Neural progenitor cell (in vitro differentiated cells): Measurements from ENCODE around the gene DNAH14.

ENCODE experiments used
- EZH2 ChIP-seq: fragments of 200-600 bp; sonication (generic); IDR thresholded peaks from 2 replicates; pipeline ENCODE4 v1.6.1; 2017; ENCODE audit warnings: antibody characterized with exemption, mild to moderate bottlenecking, moderate library complexity
- EZH2phosphoT487 ChIP-seq: fragments of 200-600 bp; sonication (generic); IDR thresholded peaks from 2 replicates; pipeline ENCODE4 v1.6.1; 2017; ENCODE audit warnings: antibody characterized with exemption
- TF ChIP-seq, protein P1 (sequence below): fragments of 200-600 bp; sonication (generic); IDR thresholded peaks from 2 replicates; pipeline ENCODE4 v1.5.1; 2017; ENCODE audit warnings: antibody characterized with exemption, mild to moderate bottlenecking

- TF ChIP-seq, protein P1, sequence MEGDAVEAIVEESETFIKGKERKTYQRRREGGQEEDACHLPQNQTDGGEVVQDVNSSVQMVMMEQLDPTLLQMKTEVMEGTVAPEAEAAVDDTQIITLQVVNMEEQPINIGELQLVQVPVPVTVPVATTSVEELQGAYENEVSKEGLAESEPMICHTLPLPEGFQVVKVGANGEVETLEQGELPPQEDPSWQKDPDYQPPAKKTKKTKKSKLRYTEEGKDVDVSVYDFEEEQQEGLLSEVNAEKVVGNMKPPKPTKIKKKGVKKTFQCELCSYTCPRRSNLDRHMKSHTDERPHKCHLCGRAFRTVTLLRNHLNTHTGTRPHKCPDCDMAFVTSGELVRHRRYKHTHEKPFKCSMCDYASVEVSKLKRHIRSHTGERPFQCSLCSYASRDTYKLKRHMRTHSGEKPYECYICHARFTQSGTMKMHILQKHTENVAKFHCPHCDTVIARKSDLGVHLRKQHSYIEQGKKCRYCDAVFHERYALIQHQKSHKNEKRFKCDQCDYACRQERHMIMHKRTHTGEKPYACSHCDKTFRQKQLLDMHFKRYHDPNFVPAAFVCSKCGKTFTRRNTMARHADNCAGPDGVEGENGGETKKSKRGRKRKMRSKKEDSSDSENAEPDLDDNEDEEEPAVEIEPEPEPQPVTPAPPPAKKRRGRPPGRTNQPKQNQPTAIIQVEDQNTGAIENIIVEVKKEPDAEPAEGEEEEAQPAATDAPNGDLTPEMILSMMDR = no peak
- TF ChIP-seq EZH2 (no peak), EZH2phosphoT487 (no peak)
Observed at GRCh38 chr1:225418059-225418458, 488.6 kb downstream of the DNAH14 start.
